Brain microvascular endothelial cell (primary cell): Measurements from ENCODE around the gene GRID2IP.

Experiments used
- DNase-seq: peaks from one replicate; pipeline ENCODE4 v3.0.0-alpha.2; 2020
- H3K27ac ChIP-seq: fragments of 250-450 bp; sonication (Bioruptor Pico); 2 replicates; pipeline ENCODE4 v1.5.1; 2020; ENCODE audit warnings: mild to moderate bottlenecking, moderate library complexity
- H3K27me3 ChIP-seq: fragments of 250-450 bp; sonication (Bioruptor Pico); replicated peaks from 2 replicates; pipeline ENCODE4 v1.5.1; 2020; ENCODE audit warnings: mild to moderate bottlenecking
- H3K36me3 ChIP-seq: fragments of 250-450 bp; sonication (Bioruptor Pico); replicated peaks from 2 replicates; pipeline ENCODE4 v1.5.1; 2020; ENCODE audit warnings: mild to moderate bottlenecking
- H3K4me3 ChIP-seq: 2 replicates; pipeline ENCODE4 v1.5.1; 2011; ENCODE audit warnings: low read depth, mild to moderate bottlenecking, control low read depth, low read length, moderate library complexity
- CTCF ChIP-seq: IDR thresholded peaks from 2 replicates; pipeline ENCODE4 v1.5.1; 2011; ENCODE audit warnings: low read depth, mild to moderate bottlenecking, moderate library complexity, low read length, control low read depth, inconsistent platforms; ENCODE audit errors: missing control alignments
- in situ Hi-C: cut with HindIII; loops from 2 replicates; pipeline ENCODE4 v1.10.0; 2017; ENCODE audit warnings: low sequenced_read_pairs, low pct_ligation_motif_present

The GRID2IP gene

DNA sequence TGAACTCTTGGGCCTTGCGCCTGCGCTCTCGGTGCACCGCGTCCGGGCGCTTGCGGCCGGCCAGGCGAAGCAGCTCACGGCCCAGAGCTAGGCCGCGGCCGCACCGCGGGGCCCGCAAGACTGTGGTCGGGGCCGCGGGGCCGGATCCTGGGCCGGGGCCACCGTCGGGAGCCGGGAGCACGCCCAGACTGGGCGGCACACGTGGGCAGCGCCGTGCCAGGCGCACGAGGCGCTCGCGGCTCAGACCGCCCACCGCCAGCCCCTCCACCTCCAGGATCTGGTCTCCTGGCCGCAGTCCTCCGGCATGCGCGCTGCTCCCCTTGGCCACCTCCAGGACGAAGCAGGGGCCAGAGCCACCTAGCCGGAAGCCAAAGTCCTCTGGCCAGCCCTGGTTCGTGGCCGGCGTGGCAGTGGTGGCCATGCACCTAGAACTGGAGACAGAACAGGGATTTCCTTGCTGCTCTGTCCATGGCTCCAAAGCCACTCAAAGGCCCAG is at the start of gene GRID2IP:
GRID2IP (minus strand) TSS at position 446 of the 496 bp plus-strand sequence; CDS start at position 421, 25 bp downstream.
- no peak for TF ChIP-seq CTCF
- Histone ChIP-seq H3K4me3 (no peak within 1 kb of the TSS), H3K27ac (no peak within 1 kb of the TSS), H3K27me3 (no peaks in the 10 kb centered on the region), H3K36me3 (no peaks in the 10 kb centered on the region)
- no peak for DNase-seq
- in situ Hi-C loops, result no loop called here

GRCh38 chr7:6600093-6600492 is 48.8 kb upstream of the GRID2IP start:
- Histone ChIP-seq H3K36me3 (peaks cover 41% of the 10 kb centered on the region), H3K27ac (no peak overlapping the region), H3K4me3 (no peak overlapping the region), H3K27me3 (no peaks in the 10 kb centered on the region)
- DNase-seq, result no peak
- in situ Hi-C loops, result no loop called here
- no peak for TF ChIP-seq CTCF

GRCh38 chr7:6590645-6591110 is 39.4 kb upstream of the GRID2IP start:
- peak overlapping the region; percentile 91 for H3K4me3 ChIP-seq
- H3K27me3 ChIP-seq, result no peaks in the 10 kb centered on the region
- in situ Hi-C loops, result no loop called here
- H3K36me3 ChIP-seq, result peaks cover 21% of the 10 kb centered on the region
- no peak for DNase-seq
- TF ChIP-seq CTCF, result no peak
- no peak overlapping the region for H3K27ac ChIP-seq

- no peaks in the 10 kb centered on the region for H3K27me3 ChIP-seq
- peaks cover 14% of the 10 kb centered on the region for H3K36me3 ChIP-seq
- in situ Hi-C loops, result no loop called here
- DNase-seq, result peak; percentile 25
- peak within 1 kb of the TSS; percentile 60 for H3K27ac ChIP-seq
- TF ChIP-seq CTCF, result peak; percentile 41
- H3K4me3 ChIP-seq, result peak within 1 kb of the TSS; percentile 91
These were observed 38.8 kb upstream of the GRID2IP start, which contains the start of gene INTS15 for GRCh38 chr7:6589829-6590644. Gene INTS15 (plus strand): TSS chr7:6590021. CDS start chr7:6590284, 263 bp downstream.

DNA sequence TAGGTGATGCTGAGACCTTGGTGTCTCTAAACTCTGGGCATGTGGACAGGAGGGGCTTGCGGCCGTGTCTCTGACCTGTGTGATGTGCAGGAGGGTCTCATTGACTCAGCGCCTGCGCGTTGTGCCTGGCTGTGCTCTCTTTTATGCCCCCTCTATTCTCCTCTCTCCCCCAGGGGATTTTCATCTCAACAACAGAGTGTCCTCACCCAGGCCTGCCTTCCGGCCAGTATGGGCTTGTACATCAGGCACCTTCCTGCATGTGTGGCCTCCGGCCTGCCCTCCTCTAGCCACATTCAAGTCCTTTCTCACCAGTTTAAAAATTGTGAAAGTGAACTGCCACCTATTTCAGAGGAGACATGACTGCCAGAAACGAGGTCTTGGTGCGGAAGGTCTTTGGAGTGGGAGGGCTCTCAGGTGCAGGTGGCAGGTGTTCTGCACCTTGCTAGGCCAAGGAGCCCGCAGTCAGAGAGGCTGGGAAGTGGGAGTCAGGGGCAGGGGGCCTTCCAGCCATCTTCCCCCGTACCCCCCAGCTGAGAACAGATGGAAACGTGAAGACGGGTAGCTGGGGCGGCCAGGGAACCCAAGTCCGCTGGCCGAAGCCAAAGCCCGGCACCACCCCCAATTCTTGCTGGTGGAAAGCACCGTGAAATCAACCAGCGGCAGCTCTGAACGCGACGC is 38.0 kb upstream of the GRID2IP start:
- Histone ChIP-seq H3K36me3 (peaks cover 10% of the 10 kb centered on the region), H3K27me3 (no peaks in the 10 kb centered on the region), H3K27ac (no peak overlapping the region), H3K4me3 (peak overlapping the region; percentile 41)
- TF ChIP-seq CTCF, result peak; percentile 2
- no peak for DNase-seq
- in situ Hi-C loops, result no loop called here
